Measurements from ENCODE around the gene LPCAT1. TPM values are rescaled to one million over a fixed set of nuclear protein-coding genes. Genes with fewer than 3 reads are reported as not detected.

The LPCAT1 gene
- total and polyA plus RNA-seq, 2 of the 4 experiments (the other 2 are of a cell fraction): 17.7 to 33.6 TPM

DNA sequence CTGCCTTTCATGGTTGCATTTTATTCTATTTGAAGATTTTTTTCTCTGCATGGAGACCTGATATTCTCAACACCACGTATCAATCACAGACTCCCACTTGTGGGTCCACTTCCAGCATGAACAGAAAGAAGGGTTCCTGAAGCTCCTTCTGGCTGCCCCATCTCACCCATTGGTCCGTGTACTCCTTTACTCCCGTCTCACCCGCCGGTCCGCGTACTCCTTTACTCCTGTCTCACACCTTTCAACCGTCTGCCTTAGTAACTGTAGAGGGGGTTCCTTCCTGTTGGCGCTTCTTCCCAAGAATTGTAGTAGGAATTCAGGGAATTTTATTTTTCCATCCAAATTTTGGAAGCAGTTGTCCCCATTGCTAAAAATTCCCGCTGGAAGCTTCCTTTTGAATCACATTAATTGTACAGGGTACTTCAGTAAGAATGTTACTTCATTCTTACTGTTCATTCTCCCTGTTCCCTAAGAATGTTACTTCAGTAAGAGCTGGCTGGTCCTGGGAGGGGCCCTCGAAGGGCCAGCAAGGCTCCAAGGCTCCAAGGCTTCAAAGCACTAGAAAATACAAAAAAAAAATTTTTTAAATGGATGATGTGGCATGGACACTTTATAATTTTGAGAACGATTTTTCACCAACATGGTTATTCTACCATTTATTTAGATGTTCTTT is 3.9 kb upstream of the LPCAT1 start:
- no peak overlapping the region for H2BK120ac ChIP-seq (ENCODE audit: low read depth, low read length)
- POLR2A ChIA-PET (ENCODE audit: unreplicated experiment): no interaction called here
- H2BK20ac ChIP-seq (ENCODE audit: low read depth, low read length): no peak overlapping the region
- H3K18ac ChIP-seq (ENCODE audit: low read depth, low read length): no peak overlapping the region
- intact Hi-C loops (cut with micrococcal nuclease): no loop called here
- CTCF ChIA-PET: no interaction called here
- no peak overlapping the region for H3K4me3 ChIP-seq (ENCODE audit: insufficient read depth, low read depth, low read length)
- no peaks in the 10 kb centered on the region for H3K9me3 ChIP-seq (ENCODE audit: control insufficient read depth, insufficient read depth, low read length)
- peaks cover 5% of the 10 kb centered on the region; the same call in 1 of the 2 replicates for H3K9me1 ChIP-seq (ENCODE audit: insufficient read depth, low read length)
- no peak overlapping the region for H2BK15ac ChIP-seq (ENCODE audit: low read depth, low read length)
- H4K5ac ChIP-seq (ENCODE audit: low read depth, low read length): no peak overlapping the region
- H4K8ac ChIP-seq (ENCODE audit: low read depth in 2 of 2, low read length in 2 of 2): no peak overlapping the region
- H2AK9ac ChIP-seq (replicated peaks; ENCODE audit: low read depth, low read length, poor library complexity): no peak overlapping the region
- DNase-seq (no peak), ATAC-seq (ENCODE audit: low read depth) (no peak)
- H3K14ac ChIP-seq (replicated peaks; ENCODE audit: low read depth, low read length): no peak overlapping the region
- in situ Hi-C loops (cut with MboI; ENCODE audit: low sequenced_read_pairs): no loop called here
- H4K91ac ChIP-seq (ENCODE audit: insufficient read depth, low read depth, low read length): no peak overlapping the region
- no peak overlapping the region for H2AFZ ChIP-seq (replicated peaks; ENCODE audit: low read length, poor library complexity)
- no CpG with 5 or more reads among the region's 12 CpGs for WGBS, 2 experiments (ENCODE audit: extremely low coverage in 2 of 2, insufficient read length in 1 of 2)
- H2AK5ac ChIP-seq (ENCODE audit: low read depth, low read length): no peak overlapping the region
- H2BK5ac ChIP-seq (ENCODE audit: low read depth, low read length, poor library complexity, severe bottlenecking): no peak overlapping the region
- H3K27ac ChIP-seq (ENCODE audit: insufficient read depth, low read length): no peak overlapping the region
- TF ChIP-seq MAFK (IDR thresholded peaks at IDR 0.05; ENCODE audit: low read depth, low read length): no peak
- no peak for TF ChIP-seq FOS (IDR thresholded peaks at IDR 0.05; ENCODE audit: low read depth, low read length)
- TF ChIP-seq CEBPB (IDR thresholded peaks at IDR 0.05; ENCODE audit: low read depth, low read length): no peak
- no peak for TF ChIP-seq MXI1 (IDR thresholded peaks at IDR 0.05; ENCODE audit: borderline replicate concordance, low read depth, low read length)
- TF ChIP-seq, protein P1, sequence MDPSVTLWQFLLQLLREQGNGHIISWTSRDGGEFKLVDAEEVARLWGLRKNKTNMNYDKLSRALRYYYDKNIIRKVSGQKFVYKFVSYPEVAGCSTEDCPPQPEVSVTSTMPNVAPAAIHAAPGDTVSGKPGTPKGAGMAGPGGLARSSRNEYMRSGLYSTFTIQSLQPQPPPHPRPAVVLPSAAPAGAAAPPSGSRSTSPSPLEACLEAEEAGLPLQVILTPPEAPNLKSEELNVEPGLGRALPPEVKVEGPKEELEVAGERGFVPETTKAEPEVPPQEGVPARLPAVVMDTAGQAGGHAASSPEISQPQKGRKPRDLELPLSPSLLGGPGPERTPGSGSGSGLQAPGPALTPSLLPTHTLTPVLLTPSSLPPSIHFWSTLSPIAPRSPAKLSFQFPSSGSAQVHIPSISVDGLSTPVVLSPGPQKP (IDR thresholded peaks at IDR 0.05; ENCODE audit: borderline replicate concordance, low read depth, low read length): no peak
- no peak for TF ChIP-seq RAD21 (IDR thresholded peaks at IDR 0.05; ENCODE audit: low read length)
- TF ChIP-seq MAZ (IDR thresholded peaks at IDR 0.05; ENCODE audit: borderline replicate concordance, low read depth, low read length): no peak
- H3K36me3 ChIP-seq (ENCODE audit: control insufficient read depth, insufficient read depth, low read length): no peaks in the 10 kb centered on the region
- no TSS peak for BruUV-seq (replicated peaks)
- H3K4ac ChIP-seq (ENCODE audit: low read depth, low read length): no peak overlapping the region
- dilution Hi-C loops (cut with HindIII; ENCODE audit: low sequenced_read_pairs, unreplicated experiment): no loop called here
- H3K9ac ChIP-seq (ENCODE audit: low read depth, low read length): no peak overlapping the region
- peaks cover 0 to 3% of the 10 kb centered on the region in 2 experiments; a peak in 2 of 4 replicates for H3K79me1 ChIP-seq (ENCODE audit: low read depth in 1 of 2, low read length in 2 of 2)
- H3K56ac ChIP-seq (ENCODE audit: extremely low read depth, insufficient read depth, low read length): no peak overlapping the region
- H3K23ac ChIP-seq (ENCODE audit: low read depth, low read length): no peak overlapping the region
- peaks cover 3% of the 10 kb centered on the region; the same call in 1 of the 2 replicates for H3K4me1 ChIP-seq (ENCODE audit: control insufficient read depth, insufficient read depth, low read length)
- no peak overlapping the region for H3K4me2 ChIP-seq (ENCODE audit: low read depth, low read length)
- H3K27me3 ChIP-seq (ENCODE audit: control insufficient read depth, insufficient read depth, low read length): peaks cover 8% of the 10 kb centered on the region
- H4K20me1 ChIP-seq (ENCODE audit: insufficient read depth, low read length): peaks cover 3% of the 10 kb centered on the region; the same call in 1 of the 2 replicates

All from IMR-90 (cell line).